Stimulated activated CD4-positive, alpha-beta T cell treated with anti-CD3 and anti-CD28 coated beads, Interleukin-4, amount 100 ng/mL, for 24 hours (primary cell): ENCODE data around the gene P3H2.
"Not testable (repeated sequence)": the region's sequence is repeated elsewhere in the genome, so short reads cannot be mapped to it uniquely, and the experiment has no call there.

Experiments used
- DNase-seq: peaks from one replicate; pipeline ENCODE4 v3.0.0-alpha.2; 2020

P3H2 gene, protein sequence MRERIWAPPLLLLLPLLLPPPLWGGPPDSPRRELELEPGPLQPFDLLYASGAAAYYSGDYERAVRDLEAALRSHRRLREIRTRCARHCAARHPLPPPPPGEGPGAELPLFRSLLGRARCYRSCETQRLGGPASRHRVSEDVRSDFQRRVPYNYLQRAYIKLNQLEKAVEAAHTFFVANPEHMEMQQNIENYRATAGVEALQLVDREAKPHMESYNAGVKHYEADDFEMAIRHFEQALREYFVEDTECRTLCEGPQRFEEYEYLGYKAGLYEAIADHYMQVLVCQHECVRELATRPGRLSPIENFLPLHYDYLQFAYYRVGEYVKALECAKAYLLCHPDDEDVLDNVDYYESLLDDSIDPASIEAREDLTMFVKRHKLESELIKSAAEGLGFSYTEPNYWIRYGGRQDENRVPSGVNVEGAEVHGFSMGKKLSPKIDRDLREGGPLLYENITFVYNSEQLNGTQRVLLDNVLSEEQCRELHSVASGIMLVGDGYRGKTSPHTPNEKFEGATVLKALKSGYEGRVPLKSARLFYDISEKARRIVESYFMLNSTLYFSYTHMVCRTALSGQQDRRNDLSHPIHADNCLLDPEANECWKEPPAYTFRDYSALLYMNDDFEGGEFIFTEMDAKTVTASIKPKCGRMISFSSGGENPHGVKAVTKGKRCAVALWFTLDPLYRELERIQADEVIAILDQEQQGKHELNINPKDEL

DNA sequence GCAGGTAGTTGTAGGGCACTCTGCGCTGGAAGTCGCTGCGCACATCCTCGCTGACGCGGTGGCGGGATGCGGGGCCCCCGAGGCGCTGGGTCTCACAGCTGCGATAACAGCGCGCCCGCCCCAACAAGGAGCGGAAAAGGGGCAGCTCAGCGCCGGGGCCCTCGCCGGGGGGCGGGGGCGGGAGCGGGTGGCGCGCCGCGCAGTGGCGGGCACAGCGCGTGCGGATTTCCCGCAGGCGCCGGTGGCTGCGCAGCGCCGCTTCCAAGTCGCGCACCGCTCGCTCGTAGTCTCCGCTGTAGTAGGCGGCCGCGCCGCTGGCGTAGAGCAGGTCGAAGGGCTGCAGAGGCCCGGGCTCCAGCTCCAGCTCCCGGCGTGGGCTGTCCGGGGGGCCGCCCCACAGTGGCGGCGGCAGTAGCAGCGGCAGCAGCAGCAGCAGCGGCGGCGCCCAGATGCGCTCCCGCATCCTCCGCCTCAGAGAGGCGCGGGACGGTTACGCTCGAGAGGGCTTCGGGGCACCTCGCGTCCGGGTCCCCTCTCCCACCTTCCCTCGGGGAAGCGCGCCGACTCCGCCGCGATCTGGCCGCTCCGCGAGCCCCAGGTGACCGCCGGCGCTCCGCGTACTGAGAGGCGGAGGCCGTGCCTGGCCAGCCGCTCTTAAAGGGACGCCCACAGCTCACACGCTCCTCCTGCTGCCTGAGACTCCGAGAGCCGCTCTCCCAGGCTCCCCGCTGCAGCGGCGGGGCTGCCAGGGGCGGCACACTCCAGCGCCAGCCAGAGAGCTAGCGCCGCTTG, at the start of gene P3H2:
P3H2 (minus strand) TSS at position 629 of the 792 bp plus-strand sequence; CDS start at position 463, 166 bp downstream.
- no peak for DNase-seq

GRCh38 chr3:190169877-190170276, 49.2 kb upstream of the P3H2 start:
- DNase-seq, result no peak

- no peak for DNase-seq
Observed at GRCh38 chr3:190169243-190169642, 48.5 kb upstream of the P3H2 start.

DNA sequence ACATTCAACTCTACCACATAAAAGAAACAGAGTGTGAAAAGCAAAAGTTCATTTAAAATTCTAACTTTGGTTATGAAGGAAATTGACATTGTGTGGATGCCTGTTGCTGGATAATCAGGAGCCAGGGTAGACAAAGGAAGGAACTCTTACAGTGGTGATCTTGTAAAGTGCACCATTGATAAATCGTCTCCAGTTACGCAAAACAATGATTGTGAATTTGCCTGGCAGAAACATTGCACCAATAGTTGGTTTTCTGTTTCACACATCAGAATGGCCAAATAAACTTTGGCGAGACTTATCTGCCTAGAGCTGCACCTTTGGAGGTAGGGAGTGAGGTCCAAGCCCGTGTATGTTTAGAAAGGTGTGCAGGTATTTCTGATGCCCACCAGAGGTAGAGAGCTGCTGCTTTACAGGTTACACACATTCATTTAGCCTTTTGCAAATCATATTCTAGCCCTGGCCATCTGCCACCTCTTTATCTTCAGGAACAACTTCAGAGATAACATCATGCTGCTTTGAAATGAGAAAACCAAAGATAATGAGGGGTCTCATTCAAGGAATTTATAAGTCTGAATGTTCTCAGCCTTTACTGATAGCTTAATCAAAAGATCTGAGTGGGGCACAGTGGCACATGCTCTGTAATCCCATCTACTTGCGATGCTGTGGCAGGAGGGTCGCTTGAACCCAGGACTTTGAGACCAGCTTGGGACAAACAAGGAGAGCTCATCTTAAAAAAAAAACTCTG, 47.4 kb upstream of the P3H2 start:
- DNase-seq, result no peak

DNA sequence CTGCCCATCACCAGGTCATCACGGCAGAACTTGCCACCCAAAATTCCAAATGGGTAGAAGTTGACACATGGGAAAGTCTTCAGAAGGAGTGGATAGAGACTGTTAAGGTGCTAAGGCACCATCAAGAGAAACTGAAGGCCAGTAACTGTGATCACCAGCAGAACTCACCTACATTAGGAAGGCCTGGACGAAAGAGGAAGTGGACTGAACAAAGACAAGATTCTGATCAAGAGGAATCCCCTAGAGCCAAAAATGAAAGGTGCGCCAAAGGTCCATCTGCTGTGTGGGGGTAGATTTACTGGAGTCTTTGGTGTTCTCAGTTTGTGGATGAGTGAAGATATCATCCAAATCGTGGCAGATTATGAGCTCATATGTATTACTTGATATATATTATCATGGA, 46.3 kb upstream of the P3H2 start:
- DNase-seq, result no peak

- DNase-seq, result no peak
Observed at GRCh38 chr3:190165253-190165652, 44.6 kb upstream of the P3H2 start.

- not testable (repeated sequence) for DNase-seq
Observed at GRCh38 chr3:190162013-190162412, 41.3 kb upstream of the P3H2 start.

- DNase-seq, result no peak
Observed at GRCh38 chr3:190159902-190160435, 39.3 kb upstream of the P3H2 start.

DNA sequence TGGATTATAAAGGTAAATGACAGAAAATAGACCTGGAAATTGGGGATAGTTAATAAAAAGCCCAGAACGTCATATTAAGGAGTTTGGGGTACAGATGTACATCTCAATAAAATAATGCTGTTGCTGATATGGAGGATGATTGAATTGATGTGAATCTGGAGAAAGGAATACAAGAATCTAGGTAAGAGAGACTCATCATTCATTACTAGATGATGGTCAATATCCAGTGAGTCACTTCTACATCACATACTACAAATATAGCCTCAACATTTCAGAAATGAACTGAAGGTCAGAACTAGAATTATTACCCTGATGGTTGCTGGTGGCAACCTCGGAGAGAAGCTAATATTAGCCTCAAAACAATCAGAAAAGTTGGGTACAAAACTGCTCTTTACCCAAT, 37.6 kb upstream of the P3H2 start:
- DNase-seq, result no peak

DNA sequence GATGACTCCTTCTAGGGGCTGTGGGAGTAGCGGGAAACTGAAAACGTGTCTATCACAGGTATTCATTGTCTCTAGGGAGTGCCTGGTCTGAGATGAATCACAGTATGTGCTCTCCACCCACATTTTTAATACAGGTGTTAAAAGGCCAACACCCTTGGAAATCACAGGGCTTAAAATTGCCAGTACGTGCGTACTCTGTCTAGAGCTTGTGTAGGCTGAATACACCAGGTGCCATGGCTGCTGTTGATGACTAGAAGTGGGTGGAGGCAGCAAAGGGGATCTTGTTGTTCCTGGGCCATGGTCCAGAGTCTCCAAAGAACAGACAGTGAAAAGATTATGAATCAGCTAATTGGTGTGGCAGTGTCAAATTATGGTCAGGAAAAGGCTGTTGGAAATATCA, 35.1 kb upstream of the P3H2 start:
- DNase-seq, result no peak

- DNase-seq, result no peak
Observed at GRCh38 chr3:190150681-190151080, 30.0 kb upstream of the P3H2 start.

DNA sequence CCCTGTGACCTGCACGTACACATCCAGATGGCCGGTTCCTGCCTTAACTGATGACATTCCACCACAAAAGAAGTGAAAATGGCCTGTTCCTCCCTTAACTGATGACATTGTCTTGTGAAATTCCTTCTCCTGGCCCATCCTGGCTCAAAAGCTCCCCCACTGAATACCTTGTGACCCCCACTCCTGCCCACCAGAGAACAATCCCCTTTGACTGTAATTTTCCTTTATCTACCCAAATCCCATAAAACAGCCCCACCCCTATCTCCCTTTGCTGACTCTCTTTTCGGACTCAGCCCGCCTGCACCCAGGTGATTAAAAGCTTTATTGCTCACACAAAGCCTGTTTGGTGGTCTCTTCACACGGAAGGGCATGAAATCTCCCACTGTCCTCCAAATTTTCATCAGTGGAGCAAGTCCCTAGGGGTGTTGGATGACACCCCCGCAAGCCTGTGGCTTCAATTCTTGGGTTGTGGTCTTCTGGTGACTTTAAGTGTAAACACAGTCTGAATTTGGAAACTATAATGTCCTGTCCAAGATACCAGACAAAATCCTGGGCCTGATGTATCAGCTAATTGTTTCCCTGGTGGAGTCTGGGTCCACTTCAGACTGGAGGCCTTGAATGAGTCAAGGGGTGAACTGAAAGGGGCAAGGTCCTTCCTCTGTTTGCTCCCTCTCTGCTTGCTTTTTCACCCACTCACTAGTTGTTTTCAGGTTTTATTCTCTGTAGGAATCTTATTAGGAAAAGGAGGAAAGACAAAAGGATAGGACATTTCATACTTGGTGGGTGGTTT, 29.3 kb upstream of the P3H2 start:
- DNase-seq, result not testable (repeated sequence)

- DNase-seq, result not testable (repeated sequence)
Observed at GRCh38 chr3:190144793-190145192, 24.1 kb upstream of the P3H2 start.

GRCh38 chr3:190142041-190142440, 21.3 kb upstream of the P3H2 start:
- DNase-seq, result no peak

GRCh38 chr3:190139365-190139764, 18.7 kb upstream of the P3H2 start:
- no peak for DNase-seq

- no peak for DNase-seq
Observed at GRCh38 chr3:190132371-190132770, 11.7 kb upstream of the P3H2 start.

DNA sequence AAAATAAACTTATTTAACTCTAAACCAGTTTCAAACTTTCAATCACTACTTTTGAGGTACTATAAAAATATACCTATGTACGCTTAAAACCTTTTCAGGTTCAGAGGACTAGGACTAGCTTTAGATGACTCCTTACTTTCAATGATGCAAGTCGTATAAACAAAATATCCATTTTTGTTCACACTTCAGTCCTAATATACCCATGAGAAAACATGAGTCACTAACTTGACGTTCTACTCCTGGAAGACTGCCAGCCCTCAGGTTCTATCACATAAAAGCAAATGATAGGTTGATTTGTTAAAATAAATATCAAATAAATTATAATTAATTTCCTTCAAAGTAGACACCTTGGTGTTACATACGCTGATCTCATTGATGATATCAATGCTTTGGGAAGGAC, 10.6 kb upstream of the P3H2 start:
- DNase-seq, result no peak

DNA sequence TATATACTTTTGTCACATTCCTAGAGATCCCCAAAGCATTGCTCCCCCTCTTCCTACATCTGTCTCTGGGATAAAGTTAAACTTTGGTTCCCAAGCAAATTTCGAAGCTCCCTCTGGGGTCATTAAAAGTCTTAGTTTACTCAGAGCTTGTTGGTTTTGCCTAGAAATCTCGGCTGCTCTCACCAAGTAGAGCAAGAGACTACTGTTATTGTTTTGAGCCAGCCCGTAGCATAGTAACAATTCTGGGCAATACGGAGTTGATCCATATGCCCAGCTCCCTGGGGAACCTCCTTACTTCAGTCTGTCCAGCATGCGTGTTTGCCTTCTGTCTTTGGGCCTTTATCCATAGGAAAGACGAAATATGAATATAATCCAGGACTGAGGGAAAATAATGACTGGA, 10.0 kb upstream of the P3H2 start:
- DNase-seq, result no peak

- no peak for DNase-seq
Observed at GRCh38 chr3:190130037-190130436, 9.3 kb upstream of the P3H2 start.

DNA sequence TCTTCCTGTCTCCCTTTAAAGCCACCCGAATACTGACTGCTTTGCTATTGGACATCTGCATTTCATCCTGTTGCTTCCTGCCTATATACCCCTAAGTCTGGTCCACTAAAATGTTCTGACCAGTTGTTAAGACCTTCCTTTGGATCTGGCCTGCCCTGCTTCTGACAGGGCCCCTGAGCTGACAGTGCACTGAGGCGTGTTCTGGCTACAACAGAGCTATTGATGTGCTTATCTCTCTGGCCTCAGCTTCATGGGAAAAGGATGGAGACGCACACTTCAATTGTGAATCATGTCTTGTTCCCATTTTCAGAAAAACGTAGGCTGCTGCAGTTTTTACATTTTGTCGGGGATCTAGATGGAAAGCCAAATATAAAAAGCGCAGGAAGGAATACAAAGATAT, 7.1 kb upstream of the P3H2 start:
- no peak for DNase-seq

DNA sequence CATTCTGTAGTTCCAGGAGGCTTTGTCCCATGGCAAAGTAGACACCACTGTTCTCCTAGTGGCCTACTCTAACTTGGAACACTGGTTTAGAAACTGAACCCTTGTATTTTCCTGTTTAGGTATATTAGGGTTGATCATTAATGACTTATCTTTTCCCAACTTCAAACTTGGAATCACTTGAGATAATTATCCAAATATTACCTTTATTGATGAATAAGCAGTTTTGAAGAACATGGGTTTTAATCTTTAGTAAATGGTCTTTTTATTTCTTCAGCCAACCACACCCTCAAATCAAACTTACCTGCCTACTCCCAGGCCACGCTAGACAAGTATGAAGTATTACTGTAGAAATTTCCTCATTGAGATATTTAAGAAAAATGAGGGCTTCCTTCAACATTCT, 6.5 kb upstream of the P3H2 start:
- no peak for DNase-seq
